ENCODE data around the gene MYO1B. TPM values are rescaled to one million over a fixed set of nuclear protein-coding genes. Genes with fewer than 3 reads are reported as not detected.
A peak's percentile ranks its signal among the peaks of the same experiment; 100 is the strongest.

The MYO1B gene
- total RNA-seq, 6 donors from 2014 or later = 112 to 311 (median 137) TPM

- Histone ChIP-seq H3K4me1 (peaks cover 0 to 4% (median 0%) of the 10 kb centered on the region in 4 donors), H3K36me3 (peaks cover 0 to 3% (median 1%) of the 10 kb centered on the region in 4 donors), H3K27me3 (no peaks in the 10 kb centered on the region), H3K27ac (no peak overlapping the region), H3K4me3 (no peak overlapping the region), H3K9me3 (no peaks in the 10 kb centered on the region)
- TF ChIP-seq EP300 (IDR thresholded peaks at IDR 0.05) (no peak), POLR2AphosphoS5 (IDR thresholded peaks at IDR 0.05) (no peak), POLR2A (IDR thresholded peaks at IDR 0.05) (no peak), CTCF (IDR thresholded peaks at IDR 0.05) (no peak)
- ATAC-seq (ENCODE audit: low FRiP score in 2 of 2) (no peak), DNase-seq (no peak)
- 84 to 88% methylated on average over 2 of the region's 2 CpGs for WGBS, 2 donors
Measured at GRCh38 chr2:191351921-191352320, 106.7 kb downstream of the MYO1B start.

GRCh38 chr2:191352536-191352935 is 107.3 kb downstream of the MYO1B start:
- Histone ChIP-seq H3K27me3 (no peaks in the 10 kb centered on the region), H3K36me3 (peaks cover 0 to 3% (median 1%) of the 10 kb centered on the region in 4 donors), H3K9me3 (no peaks in the 10 kb centered on the region), H3K4me1 (peaks cover 0 to 3% (median 0%) of the 10 kb centered on the region in 4 donors), H3K4me3 (no peak overlapping the region), H3K27ac (no peak overlapping the region)
- 74 to 80% methylated on average over 2 of the region's 2 CpGs for WGBS, 2 donors
- ATAC-seq (ENCODE audit: low FRiP score in 2 of 2) (peak in 1 of 2 donors; percentile 73), DNase-seq (no peak)
- TF ChIP-seq EP300 (IDR thresholded peaks at IDR 0.05) (no peak), POLR2A (IDR thresholded peaks at IDR 0.05) (no peak), POLR2AphosphoS5 (IDR thresholded peaks at IDR 0.05) (no peak), CTCF (IDR thresholded peaks at IDR 0.05) (no peak)

- H3K9me3 ChIP-seq = no peaks in the 10 kb centered on the region
- 83 to 89% methylated on average over 8 of the region's 8 CpGs for WGBS, 2 donors
- no peak for ATAC-seq (ENCODE audit: low FRiP score in 2 of 2)
- no peaks in the 10 kb centered on the region for H3K27me3 ChIP-seq
- DNase-seq = no peak
- peaks cover 0 to 3% (median 1%) of the 10 kb centered on the region in 4 donors for H3K36me3 ChIP-seq
- H3K4me1 ChIP-seq = peaks cover 0 to 12% (median 5%) of the 10 kb centered on the region in 4 donors
- H3K27ac ChIP-seq = no peak overlapping the region
- H3K4me3 ChIP-seq = no peak overlapping the region
- TF ChIP-seq EP300 (IDR thresholded peaks at IDR 0.05) = no peak
- TF ChIP-seq POLR2AphosphoS5 (IDR thresholded peaks at IDR 0.05) = no peak
- no peak for TF ChIP-seq POLR2A (IDR thresholded peaks at IDR 0.05)
- no peak for TF ChIP-seq CTCF (IDR thresholded peaks at IDR 0.05)
Measured at GRCh38 chr2:191355170-191355758, 110.1 kb downstream of the MYO1B start.

GRCh38 chr2:191357678-191358077 is 112.5 kb downstream of the MYO1B start:
- ATAC-seq (ENCODE audit: low FRiP score in 2 of 2) (no peak), DNase-seq (no peak)
- no peaks in the 10 kb centered on the region for H3K9me3 ChIP-seq
- no peak for TF ChIP-seq CTCF (IDR thresholded peaks at IDR 0.05)
- no peak overlapping the region for H3K27ac ChIP-seq
- H3K4me3 ChIP-seq = no peak overlapping the region
- 67 to 90% methylated on average over 1 of the region's 1 CpG for WGBS, 2 donors
- H3K27me3 ChIP-seq = no peaks in the 10 kb centered on the region
- H3K36me3 ChIP-seq = peaks cover 0 to 3% (median 1%) of the 10 kb centered on the region in 4 donors
- peaks cover 0 to 15% (median 5%) of the 10 kb centered on the region in 4 donors for H3K4me1 ChIP-seq

All from upper lobe of left lung (tissue), 6 donors.